Kidney (tissue), 14 donors: ENCODE data around the gene HFM1. TPM values are rescaled to one million over a fixed set of nuclear protein-coding genes. Genes with fewer than 3 reads are reported as not detected.
A peak's percentile ranks its signal among the peaks of the same experiment; 100 is the strongest.

ENCODE experiments used
- DNase-seq, 5 donors: peaks; one replicate each; pipeline ENCODE4 v3.0.0-alpha.2; 2013 to 2020
- FAIRE-seq: peaks from 2 replicates; lab custom pipeline; 2012; peaks lifted over from hg19 to GRCh38; lab: Jason Lieb, UNC
- H3K27ac ChIP-seq, 2 donors: one replicate each; pipeline ENCODE4 v1.7.0; 2013; ENCODE audit warnings: low read depth in 2 of 2, low read length in 2 of 2, inconsistent platforms in 1 of 2
- H3K27me3 ChIP-seq: one replicate; pipeline ENCODE4 v1.7.1; 2013; ENCODE audit warnings: low read length, inconsistent platforms; ENCODE audit not compliant: control insufficient read depth, insufficient read depth
- H3K36me3 ChIP-seq, 3 donors: one replicate each; pipeline versions ENCODE4 v1.7.0 to v1.7.1; 2013; ENCODE audit warnings: low read length in 3 of 3, control low read depth in 1 of 3, inconsistent platforms in 1 of 3; ENCODE audit not compliant: insufficient read depth in 3 of 3, control insufficient read depth in 2 of 3
- H3K4me1 ChIP-seq, 3 donors: one replicate each; pipeline versions ENCODE4 v1.7.0 to v1.7.1; 2013; ENCODE audit warnings: low read length in 3 of 3, inconsistent platforms in 1 of 3, low read depth in 1 of 3; ENCODE audit not compliant: control insufficient read depth in 2 of 3, insufficient read depth in 2 of 3
- H3K4me3 ChIP-seq, 3 donors: one replicate each; pipeline versions ENCODE4 v1.7.0 to v1.8.1; 2013; ENCODE audit warnings: low read length in 3 of 3, control low read depth in 1 of 3, inconsistent platforms in 1 of 3
- H3K9ac ChIP-seq, 3 donors: one replicate each; pipeline versions ENCODE4 v1.7.0 to v1.7.1; 2013; ENCODE audit warnings: low read length in 3 of 3, control low read depth in 1 of 3, inconsistent platforms in 1 of 3
- H3K9me3 ChIP-seq, 3 donors: one replicate each; pipeline versions ENCODE4 v1.7.0 to v1.7.1; 2013; ENCODE audit warnings: low read length in 3 of 3, control low read depth in 1 of 3, inconsistent platforms in 1 of 3; ENCODE audit not compliant: control insufficient read depth in 2 of 3, insufficient read depth in 1 of 3
- intact Hi-C: fragments of 100-400 bp; cut with DNase I; formaldehyde crosslinking; loops from one replicate; pipeline ENCODE4 v1.11.1; 2022
- polyA plus RNA-seq: library from polyadenylated mRNA; stranded (reverse); fragments of 350-450 nt; fragmentation: Illumina TruSeq; extraction: RNeasy Lipid Tissue Mini Kit (QIAGEN cat#74804); gene quantifications from one replicate; pipeline ENCODE4 v1.2.3, GENCODE V29; 2014; ENCODE audit warnings: low read depth, low replicate concordance; ENCODE audit not compliant: insufficient read depth
- total RNA-seq: library from RNA; stranded (reverse); fragmentation: NEBNext Ultra II Directional; extraction: Animal tissue kit (Norgen Biotek cat#: 25700); gene quantifications from one replicate; pipeline ENCODE4 v1.2.1, GENCODE V29; 2021
- TF ChIP-seq, protein P1 (sequence below): IDR thresholded peaks from 3 replicates; pipeline ENCODE4 v1.5.1; 2012; ENCODE audit warnings: mild to moderate bottlenecking, moderate library complexity, borderline replicate concordance; ENCODE audit not compliant: insufficient read depth; ENCODE audit errors: extremely low read depth
- donor health status: control.
- donor health status: control.
- donor health status: control.
- donor health status: control.
- donor health status: control.
- donor health status: DM: yes; HTN: yes; CAD: no.
- donor health status: Normal renal cell carcinoma (clear cell type).

Gene HFM1
- total and polyA plus RNA-seq, 2 donors from 2014 or later, result 1.2 TPM

DNA sequence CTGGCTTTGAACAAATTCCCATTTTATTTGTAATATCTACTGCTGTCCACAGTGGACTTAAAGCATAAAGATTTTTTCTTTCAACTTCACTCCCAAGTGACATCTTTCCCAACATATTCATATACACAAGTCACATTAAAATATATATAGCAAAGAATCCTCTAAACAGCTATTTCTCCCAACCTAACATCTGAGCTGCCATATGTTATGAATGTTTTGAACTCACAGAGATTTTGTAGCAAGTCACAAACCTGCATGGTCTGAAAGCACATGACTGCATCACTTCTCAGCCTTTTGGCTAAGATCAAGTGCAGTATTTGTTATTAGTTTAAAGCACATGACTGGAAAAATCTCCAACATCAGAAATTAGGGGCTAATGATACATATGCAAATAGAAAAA lies 7.7 kb upstream of the HFM1 start:
- Histone ChIP-seq H3K27me3 (no peaks in the 10 kb centered on the region), H3K27ac (no peak overlapping the region), H3K4me1 (no peaks in the 10 kb centered on the region), H3K9me3 (no peaks in the 10 kb centered on the region), H3K36me3 (no peaks in the 10 kb centered on the region), H3K4me3 (no peak overlapping the region), H3K9ac (no peak overlapping the region)
- no peak for FAIRE-seq
- TF ChIP-seq, protein P1, sequence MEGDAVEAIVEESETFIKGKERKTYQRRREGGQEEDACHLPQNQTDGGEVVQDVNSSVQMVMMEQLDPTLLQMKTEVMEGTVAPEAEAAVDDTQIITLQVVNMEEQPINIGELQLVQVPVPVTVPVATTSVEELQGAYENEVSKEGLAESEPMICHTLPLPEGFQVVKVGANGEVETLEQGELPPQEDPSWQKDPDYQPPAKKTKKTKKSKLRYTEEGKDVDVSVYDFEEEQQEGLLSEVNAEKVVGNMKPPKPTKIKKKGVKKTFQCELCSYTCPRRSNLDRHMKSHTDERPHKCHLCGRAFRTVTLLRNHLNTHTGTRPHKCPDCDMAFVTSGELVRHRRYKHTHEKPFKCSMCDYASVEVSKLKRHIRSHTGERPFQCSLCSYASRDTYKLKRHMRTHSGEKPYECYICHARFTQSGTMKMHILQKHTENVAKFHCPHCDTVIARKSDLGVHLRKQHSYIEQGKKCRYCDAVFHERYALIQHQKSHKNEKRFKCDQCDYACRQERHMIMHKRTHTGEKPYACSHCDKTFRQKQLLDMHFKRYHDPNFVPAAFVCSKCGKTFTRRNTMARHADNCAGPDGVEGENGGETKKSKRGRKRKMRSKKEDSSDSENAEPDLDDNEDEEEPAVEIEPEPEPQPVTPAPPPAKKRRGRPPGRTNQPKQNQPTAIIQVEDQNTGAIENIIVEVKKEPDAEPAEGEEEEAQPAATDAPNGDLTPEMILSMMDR, result no peak
- no peak for DNase-seq
- intact Hi-C loops, result no loop called here

DNA sequence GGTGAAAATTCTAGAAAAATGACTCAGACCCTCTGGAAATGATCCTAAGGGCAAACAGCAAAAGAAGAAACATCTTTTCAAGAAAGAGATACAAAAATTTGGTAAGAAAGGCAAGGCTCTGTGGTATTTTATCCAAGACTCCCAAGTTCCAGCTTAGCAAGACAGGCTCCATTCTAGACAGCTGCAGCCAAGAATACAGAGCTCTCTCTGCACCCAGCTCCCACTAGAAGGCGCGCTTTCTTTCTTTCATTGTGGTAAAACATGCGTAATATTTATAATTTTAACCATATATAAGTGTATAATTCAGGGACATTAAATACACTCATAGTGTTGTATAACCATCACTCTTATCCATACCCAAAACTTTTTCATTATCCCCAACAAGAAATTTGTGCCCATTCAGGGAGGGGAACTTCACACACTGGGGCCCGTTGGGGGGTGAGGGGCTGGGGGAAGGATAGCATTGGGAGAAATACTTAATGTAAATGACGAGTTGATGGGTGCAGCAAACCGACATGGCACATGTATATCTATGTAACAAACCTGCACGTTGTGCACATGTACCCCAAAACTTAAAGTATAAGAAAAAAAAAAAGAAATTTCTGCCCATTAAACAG lies 2.2 kb upstream of the HFM1 start:
- intact Hi-C loops, result no loop called here

DNA sequence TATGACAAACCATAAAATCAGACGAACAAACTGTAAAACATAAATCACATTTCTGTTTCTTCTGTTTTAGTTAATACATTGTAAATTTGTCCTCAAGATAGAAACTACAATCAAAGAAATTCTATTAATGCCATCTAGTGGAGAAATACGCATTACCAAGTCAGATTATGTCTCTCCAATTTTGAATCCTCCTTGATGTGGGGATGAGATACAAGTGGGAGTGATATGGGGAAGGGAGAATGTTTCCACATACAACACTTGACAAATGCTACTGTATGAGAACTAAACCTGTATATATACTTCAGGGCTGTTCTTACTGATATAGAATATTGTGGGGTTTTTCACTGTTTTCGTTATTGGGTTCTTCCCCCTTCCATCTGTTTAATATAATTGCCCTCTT lies 2.6 kb downstream of the HFM1 start:
- H3K4me3 ChIP-seq, result no peak overlapping the region
- TF ChIP-seq, protein P1, result peak; percentile 29
- no peaks in the 10 kb centered on the region for H3K36me3 ChIP-seq
- intact Hi-C loops, result no loop called here
- no peaks in the 10 kb centered on the region for H3K4me1 ChIP-seq
- peak; percentile 96 for FAIRE-seq
- DNase-seq, result peak in 2 of 5 donors; percentile 34 to 55
- no peaks in the 10 kb centered on the region for H3K27me3 ChIP-seq
- H3K9ac ChIP-seq, result no peak overlapping the region
- no peak overlapping the region for H3K27ac ChIP-seq
- H3K9me3 ChIP-seq, result no peaks in the 10 kb centered on the region

More for the DNA sequence above, 2.2 kb upstream of the HFM1 start:
- Histone ChIP-seq H3K9ac (no peak overlapping the region), H3K36me3 (no peaks in the 10 kb centered on the region), H3K27me3 (no peaks in the 10 kb centered on the region), H3K4me1 (no peaks in the 10 kb centered on the region), H3K27ac (no peak overlapping the region), H3K4me3 (no peak overlapping the region), H3K9me3 (no peaks in the 10 kb centered on the region)
- no peak for FAIRE-seq
- TF ChIP-seq, protein P1, result no peak
- no peak for DNase-seq
